Muscle layer of colon (tissue), 2 donors: ENCODE measurements around the gene TRNT1.

Source experiments
- H3K27ac ChIP-seq: one replicate; pipeline ENCODE4 v1.7.0; 2013; ENCODE audit warnings: low read depth, mild to moderate bottlenecking, low read length, moderate library complexity
- H3K27me3 ChIP-seq, 2 donors: one replicate each; pipeline ENCODE4 v1.7.0; 2013; ENCODE audit warnings: low read length in 2 of 2, mild to moderate bottlenecking in 2 of 2; ENCODE audit not compliant: insufficient read depth in 2 of 2, control insufficient read depth in 1 of 2
- H3K36me3 ChIP-seq: one replicate; pipeline ENCODE4 v1.7.0; 2013; ENCODE audit warnings: mild to moderate bottlenecking, low read length; ENCODE audit not compliant: insufficient read depth
- H3K4me1 ChIP-seq: one replicate; pipeline ENCODE4 v1.7.0; 2013; ENCODE audit warnings: mild to moderate bottlenecking, low read length; ENCODE audit not compliant: insufficient read depth
- H3K4me3 ChIP-seq, 2 donors: one replicate each; pipeline ENCODE4 v1.7.0; 2013; ENCODE audit warnings: low read length in 2 of 2, low read depth in 1 of 2, mild to moderate bottlenecking in 1 of 2, moderate library complexity in 1 of 2
- H3K9ac ChIP-seq: one replicate; pipeline ENCODE4 v1.7.0; 2013; ENCODE audit warnings: low read length
- H3K9me3 ChIP-seq: one replicate; pipeline ENCODE4 v1.7.0; 2013; ENCODE audit warnings: mild to moderate bottlenecking, low read length
- donor health status: abdominal sarcoma.
- donor health status: Adenocarcinoma of cecum.

The TRNT1 gene

DNA sequence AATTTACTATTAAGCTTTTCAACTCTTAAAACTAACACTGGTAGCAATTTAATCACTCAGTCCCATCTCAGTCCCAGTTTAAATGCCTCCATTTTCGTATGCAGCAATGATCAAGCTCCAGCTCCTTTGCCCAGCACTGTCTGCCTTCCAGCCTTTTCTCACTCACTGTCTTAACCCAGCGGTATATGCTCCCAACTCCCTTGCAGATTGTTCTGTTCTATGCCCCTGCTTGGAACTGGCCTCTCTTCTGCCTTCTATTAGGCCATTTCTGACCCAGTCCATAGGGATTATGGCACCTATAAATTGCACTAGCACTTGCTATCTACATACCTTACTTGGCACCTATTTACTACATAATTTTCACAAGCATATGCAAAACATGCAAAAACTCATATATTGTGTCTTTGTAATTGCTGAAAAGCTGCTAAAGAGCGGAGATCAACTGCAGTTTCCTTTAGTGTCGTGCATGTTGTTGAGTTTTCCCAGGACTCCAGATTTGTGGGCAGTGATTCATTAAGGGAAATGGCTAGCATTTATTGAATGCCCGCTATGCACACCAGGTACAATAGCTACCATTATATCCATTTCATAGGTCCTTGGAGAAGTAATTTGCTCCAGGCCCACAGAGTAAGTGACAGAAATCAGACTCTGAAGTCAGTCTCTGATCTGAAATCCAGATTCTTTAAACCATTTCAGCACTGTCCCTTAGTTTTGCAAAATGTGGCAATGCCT is 28.3 kb downstream of the TRNT1 start:
- H3K36me3 ChIP-seq, result peaks cover 72% of the 10 kb centered on the region
- no peaks in the 10 kb centered on the region for H3K4me1 ChIP-seq
- no peaks in the 10 kb centered on the region for H3K9me3 ChIP-seq
- H3K27me3 ChIP-seq, result no peaks in the 10 kb centered on the region
- no peak overlapping the region for H3K27ac ChIP-seq
- no peak overlapping the region for H3K4me3 ChIP-seq
- no peak overlapping the region for H3K9ac ChIP-seq

DNA sequence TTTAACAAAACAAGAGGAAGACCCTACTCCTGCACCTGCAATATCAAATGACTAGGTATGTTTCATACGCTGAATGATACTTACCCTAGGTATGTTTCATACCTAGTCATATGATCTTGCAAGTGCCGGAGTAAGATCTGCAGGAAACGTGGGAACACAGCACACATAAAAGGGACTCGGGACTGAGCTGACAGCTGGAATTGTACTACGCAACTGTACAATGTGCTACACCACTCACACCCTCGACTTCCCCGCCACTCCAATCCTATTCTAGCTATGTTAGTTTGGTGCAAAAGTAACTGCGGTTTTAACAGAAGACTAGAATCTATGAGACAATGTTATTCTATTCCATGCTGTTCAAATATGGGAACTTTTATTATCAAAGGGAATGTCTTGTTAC is 30.7 kb downstream of the TRNT1 start:
- no peak overlapping the region for H3K4me3 ChIP-seq
- no peaks in the 10 kb centered on the region for H3K9me3 ChIP-seq
- peaks cover 56% of the 10 kb centered on the region for H3K36me3 ChIP-seq
- H3K4me1 ChIP-seq, result no peaks in the 10 kb centered on the region
- no peak overlapping the region for H3K27ac ChIP-seq
- H3K27me3 ChIP-seq, result no peaks in the 10 kb centered on the region
- H3K9ac ChIP-seq, result no peak overlapping the region

- H3K4me3 ChIP-seq, result no peak overlapping the region
- no peaks in the 10 kb centered on the region for H3K4me1 ChIP-seq
- no peak overlapping the region for H3K9ac ChIP-seq
- H3K27me3 ChIP-seq, result no peaks in the 10 kb centered on the region
- no peaks in the 10 kb centered on the region for H3K9me3 ChIP-seq
- H3K36me3 ChIP-seq, result peaks cover 57% of the 10 kb centered on the region
- H3K27ac ChIP-seq, result no peak overlapping the region
Observed at GRCh38 chr3:3160826-3161225, 34.1 kb downstream of the TRNT1 start.

GRCh38 chr3:3165241-3165640 is 38.5 kb downstream of the TRNT1 start:
- Histone ChIP-seq H3K27ac (no peak overlapping the region), H3K4me1 (no peaks in the 10 kb centered on the region), H3K4me3 (no peak overlapping the region), H3K27me3 (no peaks in the 10 kb centered on the region), H3K9ac (no peak overlapping the region), H3K36me3 (peaks cover 64% of the 10 kb centered on the region), H3K9me3 (no peaks in the 10 kb centered on the region)

- Histone ChIP-seq H3K27me3 (no peaks in the 10 kb centered on the region), H3K4me3 (no peak overlapping the region), H3K9me3 (no peaks in the 10 kb centered on the region), H3K27ac (no peak overlapping the region), H3K9ac (no peak overlapping the region), H3K36me3 (peaks cover 68% of the 10 kb centered on the region), H3K4me1 (no peaks in the 10 kb centered on the region)
Observed at GRCh38 chr3:3165650-3166049, 38.9 kb downstream of the TRNT1 start.

DNA sequence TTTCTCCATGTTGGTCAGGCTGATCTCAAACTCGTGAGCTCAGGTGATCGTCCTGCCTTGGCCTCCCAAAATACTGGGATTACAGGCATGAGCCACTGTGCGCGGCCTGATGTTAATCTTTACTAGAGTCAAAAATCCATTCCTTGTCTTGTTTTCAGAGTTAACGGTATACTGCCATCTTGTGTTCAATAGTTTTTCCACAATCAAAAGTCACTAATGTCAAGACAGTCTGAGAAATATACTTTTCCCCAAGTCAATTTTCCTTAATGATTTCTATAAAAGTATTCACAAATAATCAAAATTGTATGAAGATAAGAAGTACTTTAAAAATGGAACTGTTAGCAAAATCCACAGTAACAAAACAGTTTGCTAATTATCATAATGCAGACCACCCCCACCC is 44.3 kb downstream of the TRNT1 start:
- no peaks in the 10 kb centered on the region for H3K27me3 ChIP-seq
- H3K9ac ChIP-seq, result no peak overlapping the region
- H3K4me1 ChIP-seq, result no peaks in the 10 kb centered on the region
- no peak overlapping the region for H3K27ac ChIP-seq
- H3K4me3 ChIP-seq, result no peak overlapping the region
- peaks cover 57% of the 10 kb centered on the region for H3K36me3 ChIP-seq
- no peaks in the 10 kb centered on the region for H3K9me3 ChIP-seq

GRCh38 chr3:3172627-3173026 is 45.9 kb downstream of the TRNT1 start:
- Histone ChIP-seq H3K9me3 (no peaks in the 10 kb centered on the region), H3K27me3 (no peaks in the 10 kb centered on the region), H3K9ac (no peak overlapping the region), H3K4me1 (peaks cover 10% of the 10 kb centered on the region), H3K36me3 (peaks cover 42% of the 10 kb centered on the region), H3K27ac (no peak overlapping the region), H3K4me3 (no peak overlapping the region)

DNA sequence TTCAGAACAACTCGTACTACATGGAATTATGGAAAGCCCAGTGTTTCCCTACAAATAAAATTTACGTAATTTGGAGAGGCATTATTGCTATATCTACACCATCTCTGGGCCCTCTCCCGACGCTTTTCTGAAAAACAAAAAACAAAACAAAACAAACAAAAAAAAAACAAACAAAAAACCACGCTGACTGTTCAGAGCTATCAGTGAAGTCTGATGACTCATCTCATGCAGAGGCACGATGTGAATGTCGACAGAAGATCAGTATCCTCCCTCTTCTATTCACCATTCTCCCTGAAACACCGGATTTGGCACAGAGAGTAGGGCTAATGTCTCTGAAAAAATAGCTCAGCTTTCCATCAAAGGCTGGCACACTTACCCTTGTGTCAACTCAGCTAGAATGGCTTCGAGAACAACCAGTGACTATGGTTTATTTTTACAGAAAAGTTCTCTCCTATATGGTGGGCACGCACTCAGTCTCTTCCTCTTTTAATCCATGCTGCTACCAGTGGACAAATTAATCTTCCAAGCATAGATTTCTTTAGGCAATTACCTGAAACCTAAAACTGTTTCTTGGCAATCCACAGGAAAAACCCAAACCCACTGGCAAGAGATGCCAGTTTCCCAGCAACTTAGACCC is 51.2 kb downstream of the TRNT1 start:
- peak overlapping the region in 1 of 2 donors; percentile 92 for H3K4me3 ChIP-seq
- H3K27ac ChIP-seq, result no peak overlapping the region
- H3K36me3 ChIP-seq, result peaks cover 11% of the 10 kb centered on the region
- H3K27me3 ChIP-seq, result no peaks in the 10 kb centered on the region
- H3K4me1 ChIP-seq, result peaks cover 24% of the 10 kb centered on the region
- H3K9me3 ChIP-seq, result no peaks in the 10 kb centered on the region
- no peak overlapping the region for H3K9ac ChIP-seq

GRCh38 chr3:3178498-3179328 is 52.0 kb downstream of the TRNT1 start:
- H3K27me3 ChIP-seq, result no peaks in the 10 kb centered on the region
- H3K4me3 ChIP-seq, result peak overlapping the region; percentile 91 to 92
- H3K27ac ChIP-seq, result peak overlapping the region; percentile 76
- H3K9me3 ChIP-seq, result no peaks in the 10 kb centered on the region
- peaks cover 24% of the 10 kb centered on the region for H3K4me1 ChIP-seq
- peak overlapping the region; percentile 56 for H3K9ac ChIP-seq
- H3K36me3 ChIP-seq, result peaks cover 5% of the 10 kb centered on the region

DNA sequence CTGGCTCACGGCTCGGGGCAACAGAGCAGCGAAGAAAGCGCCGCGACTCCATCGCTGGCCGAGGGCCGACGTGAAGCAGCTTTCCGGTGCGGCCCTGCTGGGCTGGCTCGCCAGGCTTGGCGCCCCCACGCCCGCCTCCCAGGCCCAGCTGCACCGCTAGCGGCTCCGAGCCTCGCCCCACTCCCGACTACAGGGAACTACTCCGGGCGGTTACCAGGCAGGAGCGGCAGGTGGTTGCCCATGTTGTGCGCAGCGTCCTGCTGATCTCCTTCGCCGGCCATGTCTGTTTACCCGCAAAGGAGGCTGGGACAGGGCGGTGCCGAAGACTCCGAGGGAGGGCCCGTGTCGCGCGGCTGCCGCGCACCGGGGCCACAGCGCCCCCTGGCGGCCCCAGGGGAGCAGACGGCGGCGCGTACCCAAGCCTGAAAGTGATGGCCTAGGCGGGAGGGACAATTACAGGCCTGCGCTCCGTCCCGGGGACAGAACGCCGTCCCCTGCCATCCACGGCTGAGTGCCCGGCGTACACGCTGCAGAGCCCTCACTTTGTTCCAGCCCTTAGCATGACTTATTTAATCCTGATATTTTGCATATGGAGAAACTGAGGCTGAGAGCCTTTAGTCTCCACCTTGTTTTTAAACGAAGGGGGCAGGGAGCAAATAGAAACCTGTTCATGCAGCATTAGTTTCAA is 52.8 kb downstream of the TRNT1 start, which contains the start of gene CRBN:
Gene CRBN, minus strand, starts transcription at position 285 of the 688 bp plus-strand sequence. Its CDS starts 4 bp downstream, at position 281.
- Histone ChIP-seq H3K9me3 (no peaks in the 10 kb centered on the region), H3K27ac (peak within 1 kb of the TSS; percentile 76), H3K36me3 (no peaks in the 10 kb centered on the region), H3K27me3 (no peaks in the 10 kb centered on the region), H3K4me3 (peak within 1 kb of the TSS; percentile 91 to 92), H3K9ac (peak within 1 kb of the TSS; percentile 56), H3K4me1 (peaks cover 24% of the 10 kb centered on the region)

- Histone ChIP-seq H3K4me3 (no peak overlapping the region), H3K4me1 (peaks cover 24% of the 10 kb centered on the region), H3K27me3 (no peaks in the 10 kb centered on the region), H3K9me3 (no peaks in the 10 kb centered on the region), H3K27ac (no peak overlapping the region), H3K9ac (no peak overlapping the region), H3K36me3 (no peaks in the 10 kb centered on the region)
Observed at GRCh38 chr3:3180456-3180855, 53.7 kb downstream of the TRNT1 start.
